GM21723 (cell line): ENCODE measurements around the gene GCNT4.
A peak's percentile ranks its signal among the peaks of the same experiment; 100 is the strongest.
"Not testable (repeated sequence)": the region's sequence is repeated elsewhere in the genome, so short reads cannot be mapped to it uniquely, and the experiment has no call there.

Experiments used
- ATAC-seq: cut with Tn5 transposase; IDR thresholded peaks from one replicate; pipeline ENCODE4 v1.9.1; 2021; ENCODE audit warnings: mild to moderate bottlenecking, moderate library complexity; ENCODE audit not compliant: unreplicated experiment

The GCNT4 gene, protein sequence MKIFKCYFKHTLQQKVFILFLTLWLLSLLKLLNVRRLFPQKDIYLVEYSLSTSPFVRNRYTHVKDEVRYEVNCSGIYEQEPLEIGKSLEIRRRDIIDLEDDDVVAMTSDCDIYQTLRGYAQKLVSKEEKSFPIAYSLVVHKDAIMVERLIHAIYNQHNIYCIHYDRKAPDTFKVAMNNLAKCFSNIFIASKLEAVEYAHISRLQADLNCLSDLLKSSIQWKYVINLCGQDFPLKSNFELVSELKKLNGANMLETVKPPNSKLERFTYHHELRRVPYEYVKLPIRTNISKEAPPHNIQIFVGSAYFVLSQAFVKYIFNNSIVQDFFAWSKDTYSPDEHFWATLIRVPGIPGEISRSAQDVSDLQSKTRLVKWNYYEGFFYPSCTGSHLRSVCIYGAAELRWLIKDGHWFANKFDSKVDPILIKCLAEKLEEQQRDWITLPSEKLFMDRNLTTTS

DNA sequence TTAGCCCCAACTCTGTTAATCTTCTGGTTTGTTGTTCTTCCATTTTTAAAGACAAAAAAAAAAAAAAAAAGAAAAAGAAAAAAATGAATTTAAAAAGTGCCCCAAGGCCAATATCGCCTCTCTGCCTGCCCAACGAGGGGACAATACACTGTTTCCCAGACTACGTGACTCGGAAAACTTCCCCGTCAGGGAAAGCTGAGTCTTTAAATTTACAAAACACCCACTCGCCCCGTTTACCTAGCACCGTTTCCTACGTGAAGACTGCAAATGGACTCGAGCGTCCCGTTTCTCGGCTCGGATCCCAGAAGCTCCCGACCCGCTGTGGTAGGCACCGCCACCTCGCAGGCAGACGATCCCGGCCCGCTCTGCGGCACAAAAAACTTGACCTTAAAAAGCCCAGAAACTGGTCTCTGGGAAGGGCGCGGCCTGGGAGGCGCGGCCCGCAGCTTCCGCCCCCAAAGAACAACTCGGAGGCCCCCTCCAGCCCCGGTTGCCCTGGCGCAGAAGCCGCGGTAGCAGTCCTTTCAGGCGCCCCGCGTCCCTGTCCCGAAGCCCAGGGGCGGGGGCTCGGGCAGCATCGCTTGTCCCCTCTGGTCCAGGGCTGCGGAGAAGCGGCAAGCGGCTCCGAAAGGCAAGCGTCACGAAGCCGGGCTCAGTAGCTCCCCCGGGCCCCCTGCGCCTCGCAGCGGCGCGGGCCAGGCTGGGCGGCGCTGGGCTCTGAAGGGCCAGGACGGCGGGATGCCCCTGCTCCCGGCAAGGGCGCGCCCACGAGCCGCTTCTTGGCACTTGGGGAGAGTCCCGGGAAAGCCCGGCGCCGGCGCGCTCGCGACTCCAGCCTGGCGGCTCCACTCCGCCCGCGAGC, at the start of gene GCNT4:
GCNT4 (minus strand) TSS at position 367 of the 862 bp plus-strand sequence. CDS start 22,521 bp downstream, outside the sequence.
- peak; percentile 32 for ATAC-seq

DNA sequence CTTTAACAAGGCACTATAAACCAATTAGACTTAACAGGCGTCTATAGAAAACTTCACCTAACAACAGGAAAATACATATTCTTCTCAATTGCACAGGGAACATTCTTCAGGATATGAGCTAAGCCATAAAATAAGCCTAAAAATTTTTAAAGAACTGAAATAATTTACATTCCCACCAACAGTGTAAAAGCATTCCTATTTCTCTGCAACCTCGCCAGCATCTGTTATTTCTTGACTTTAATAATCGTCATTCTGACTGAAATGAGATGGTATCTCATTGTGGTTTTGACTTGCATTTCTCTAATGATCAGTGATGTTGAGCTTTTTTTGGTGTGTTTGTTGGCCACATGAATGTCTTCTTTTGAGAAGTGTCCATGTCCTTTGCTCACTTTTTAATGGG, 43.6 kb upstream of the GCNT4 start:
- ATAC-seq = not testable (repeated sequence)

DNA sequence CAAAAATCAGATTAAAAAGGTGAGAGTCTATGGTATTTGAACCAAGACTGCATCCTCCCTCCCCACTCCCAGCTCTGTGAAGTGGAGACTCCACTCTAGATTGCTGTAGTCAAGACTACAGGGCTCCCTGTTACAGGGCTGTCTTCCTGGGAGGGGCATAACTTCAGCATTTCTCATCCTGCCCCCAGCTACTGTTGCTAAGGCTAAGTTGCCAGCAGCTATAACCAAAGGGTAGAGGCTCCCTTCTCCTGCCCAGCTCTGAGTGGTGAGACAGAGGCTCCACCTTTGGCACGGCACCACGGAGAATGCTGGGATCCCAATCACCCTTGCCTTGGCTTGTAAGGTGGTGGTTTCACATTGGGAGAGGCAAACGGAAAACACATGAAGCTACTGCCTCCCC, 39.2 kb upstream of the GCNT4 start:
- ATAC-seq = no peak

DNA sequence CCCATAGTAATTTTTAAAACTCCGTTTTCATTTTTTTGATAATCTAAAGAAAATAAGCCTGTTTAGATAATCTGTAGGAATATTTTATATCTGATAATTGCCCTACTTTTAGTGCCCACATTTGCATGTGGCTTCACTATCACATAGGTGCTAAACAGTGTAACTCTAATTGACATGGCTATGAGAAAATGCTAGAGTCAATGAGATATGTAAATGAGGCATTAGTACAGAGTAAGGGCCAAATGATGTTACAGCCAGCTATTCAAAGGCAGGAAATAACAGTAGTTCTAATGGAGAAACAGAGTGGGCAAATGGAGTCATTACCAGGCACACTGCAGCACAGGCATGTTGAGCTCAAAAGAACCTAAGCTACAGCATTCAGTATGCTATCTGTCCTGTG, 37.3 kb upstream of the GCNT4 start:
- ATAC-seq = no peak

DNA sequence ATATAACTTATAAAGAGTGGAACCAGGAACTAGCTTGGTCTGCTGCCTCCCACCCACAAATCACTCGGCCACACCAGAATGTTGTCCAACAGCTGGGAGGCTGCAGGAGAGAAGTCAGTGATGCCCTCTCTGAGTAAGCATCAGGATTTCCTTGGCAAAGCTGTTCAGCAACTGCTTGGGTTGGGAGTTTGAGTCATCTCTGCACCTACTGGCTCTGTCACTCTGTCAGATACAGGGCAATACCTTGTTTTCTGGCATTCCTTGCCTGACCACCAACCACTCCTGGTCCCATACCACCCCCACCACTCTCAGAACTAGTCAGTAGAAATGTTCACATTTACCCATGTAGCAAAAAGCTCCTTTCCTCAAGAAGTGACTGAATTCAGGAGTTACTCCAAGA, 36.8 kb upstream of the GCNT4 start:
- ATAC-seq = no peak

DNA sequence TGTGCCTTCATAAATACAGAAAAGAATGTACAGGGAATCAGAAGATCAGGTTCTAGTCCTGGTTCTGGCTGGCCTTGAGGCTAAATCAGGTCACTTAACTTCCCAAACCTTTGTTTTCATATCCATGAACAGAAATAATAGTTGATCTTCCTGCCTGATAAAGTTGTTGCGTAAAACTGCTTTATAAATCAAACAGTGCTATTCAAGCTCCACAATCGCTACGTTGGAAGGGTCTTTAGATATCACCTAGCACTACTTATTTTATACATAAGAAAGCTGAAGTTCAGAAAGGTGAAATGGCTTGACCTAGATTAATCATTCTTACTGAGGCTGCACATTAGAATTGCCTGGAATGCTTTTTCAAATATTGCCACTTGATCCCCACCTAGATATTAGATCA, 36.3 kb upstream of the GCNT4 start:
- ATAC-seq = no peak

DNA sequence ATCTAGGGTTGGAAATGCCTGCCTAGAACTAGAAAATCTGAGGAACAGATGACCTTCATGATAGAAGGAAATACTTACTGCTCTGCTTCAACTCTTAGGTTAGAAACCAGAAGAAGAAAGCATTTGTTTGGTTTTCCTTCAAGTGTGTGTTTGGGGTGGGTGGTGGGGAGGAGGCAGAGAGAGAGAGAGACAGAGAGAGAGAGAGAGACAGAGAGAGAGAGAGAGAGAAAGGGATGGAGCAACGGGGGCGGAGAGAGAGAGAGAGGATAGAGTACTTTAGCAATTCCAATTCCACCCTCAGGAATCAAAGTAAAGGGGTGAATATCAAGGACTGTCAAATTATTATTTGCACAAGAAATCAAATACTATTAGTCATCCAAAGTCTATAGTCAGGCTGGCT, 29.2 kb upstream of the GCNT4 start:
- no peak for ATAC-seq

DNA sequence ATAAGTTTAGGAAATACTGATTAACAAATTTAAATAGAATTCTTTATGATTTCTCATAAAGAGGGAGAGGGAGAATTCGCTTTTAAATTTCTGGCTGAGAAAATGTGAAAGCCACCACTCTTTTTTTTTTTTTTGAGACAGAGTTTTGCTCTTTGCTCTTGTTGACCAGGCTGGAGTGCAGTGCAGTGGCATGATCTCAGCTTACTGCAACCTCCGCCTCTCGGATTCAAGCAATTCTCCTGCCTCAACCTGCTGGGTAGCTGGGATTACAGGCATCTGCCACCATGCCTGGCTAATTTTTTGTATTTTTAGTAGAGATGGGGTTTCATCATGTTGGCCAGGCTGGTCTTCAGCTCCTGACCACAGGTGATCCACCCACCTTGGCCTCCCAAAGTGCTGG, 27.0 kb upstream of the GCNT4 start:
- ATAC-seq = not testable (repeated sequence)

DNA sequence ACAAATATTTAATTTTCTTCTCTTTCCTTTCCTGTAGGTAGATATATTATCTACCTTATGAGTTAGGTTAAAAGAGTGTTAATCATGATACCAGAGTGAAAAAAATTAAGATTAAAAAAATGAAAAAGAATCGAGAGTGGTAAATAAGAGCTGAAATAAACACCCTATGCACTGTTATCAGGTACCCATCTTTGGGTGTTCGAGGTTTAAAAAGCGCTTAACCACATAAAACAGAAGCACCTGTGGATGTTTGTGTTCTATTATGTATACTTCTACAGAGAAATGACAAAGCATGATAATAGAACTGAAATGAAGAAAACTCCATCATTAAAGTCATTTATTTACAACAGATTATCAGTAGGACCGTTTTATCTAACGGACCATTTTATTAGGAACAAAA, 25.7 kb upstream of the GCNT4 start:
- no peak for ATAC-seq

DNA sequence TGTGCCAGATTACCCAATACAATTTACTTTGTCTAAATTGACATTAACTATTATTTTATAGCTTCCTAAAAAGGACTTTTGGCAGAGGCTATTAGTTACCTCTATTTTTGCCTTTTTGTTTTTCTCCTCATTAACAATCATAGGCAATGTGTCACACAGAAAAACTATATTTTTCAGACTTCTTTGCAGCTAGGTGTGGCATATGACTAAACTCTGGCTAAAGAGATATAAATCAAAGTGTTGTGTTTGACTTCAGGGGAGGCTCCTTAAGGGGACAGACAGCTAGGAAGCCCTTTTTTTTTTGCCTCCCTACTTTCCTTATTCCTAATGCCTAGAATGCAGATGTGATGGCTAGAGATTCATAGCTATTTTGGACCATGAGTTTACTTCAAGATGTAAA, 19.7 kb upstream of the GCNT4 start:
- ATAC-seq = no peak

DNA sequence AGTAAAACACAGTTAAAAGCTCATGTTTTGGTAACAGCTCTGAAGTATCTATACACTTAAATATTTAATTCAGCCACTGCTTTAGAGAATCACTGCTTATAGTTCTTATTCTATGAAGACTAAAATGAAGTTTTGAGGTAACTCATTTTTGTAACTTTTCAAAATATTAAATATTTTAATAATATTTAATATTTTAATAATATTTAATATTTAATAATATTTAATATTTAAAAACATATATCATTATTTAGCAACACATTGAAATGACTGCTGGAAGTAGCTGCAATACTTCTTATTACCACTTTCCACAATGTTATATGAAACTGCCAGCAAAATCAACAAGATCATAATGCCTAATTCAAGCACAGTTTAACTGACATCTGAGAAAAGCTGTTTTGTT, 18.7 kb upstream of the GCNT4 start:
- no peak for ATAC-seq

DNA sequence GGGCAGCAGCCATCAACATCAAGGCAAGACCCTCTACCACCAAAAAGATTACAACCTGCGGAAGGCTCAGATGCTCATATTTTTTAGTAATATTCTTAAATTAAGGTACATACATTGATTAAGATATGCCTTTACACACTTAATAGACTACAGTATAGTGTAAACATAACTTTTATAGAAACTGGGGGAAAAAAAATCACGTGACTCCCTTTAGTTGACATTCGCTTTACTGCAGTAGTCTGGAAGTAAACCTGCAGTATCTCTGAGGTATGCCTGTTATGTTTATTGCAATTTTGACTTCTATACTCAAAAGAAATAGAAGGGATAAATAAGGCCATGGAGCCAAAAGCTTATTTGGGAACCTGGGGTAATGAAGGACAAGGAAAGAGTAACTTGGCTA, 15.1 kb upstream of the GCNT4 start:
- ATAC-seq = no peak

DNA sequence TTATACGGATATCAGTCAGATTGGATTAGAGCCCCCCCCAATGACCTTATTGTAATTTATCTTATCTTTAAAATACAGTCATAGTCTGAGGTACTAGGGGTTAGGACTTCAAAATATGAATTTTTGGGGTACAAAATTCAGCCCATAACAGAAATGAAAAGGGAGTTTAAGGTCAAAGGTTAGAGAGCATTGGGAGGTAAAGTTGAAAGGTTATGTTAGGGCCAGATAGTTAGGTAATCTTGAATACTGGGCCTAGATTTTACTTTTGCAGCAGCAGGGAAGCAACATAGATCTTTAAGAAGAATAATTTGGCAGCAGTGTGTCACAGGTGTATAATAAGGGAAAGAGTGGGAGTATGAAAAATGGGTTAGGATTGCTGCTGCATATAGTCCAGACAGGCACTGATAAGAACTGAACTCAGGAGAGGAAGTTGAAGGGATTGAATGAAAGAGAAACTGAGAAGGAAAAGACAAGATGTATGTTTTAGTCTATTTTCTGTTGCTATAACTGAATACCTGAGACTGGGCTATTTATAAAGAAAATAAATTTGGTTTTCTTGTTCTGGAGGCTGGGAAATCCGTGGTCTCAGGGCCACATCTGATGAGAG, 10.7 kb upstream of the GCNT4 start:
- peak; percentile 69 for ATAC-seq

DNA sequence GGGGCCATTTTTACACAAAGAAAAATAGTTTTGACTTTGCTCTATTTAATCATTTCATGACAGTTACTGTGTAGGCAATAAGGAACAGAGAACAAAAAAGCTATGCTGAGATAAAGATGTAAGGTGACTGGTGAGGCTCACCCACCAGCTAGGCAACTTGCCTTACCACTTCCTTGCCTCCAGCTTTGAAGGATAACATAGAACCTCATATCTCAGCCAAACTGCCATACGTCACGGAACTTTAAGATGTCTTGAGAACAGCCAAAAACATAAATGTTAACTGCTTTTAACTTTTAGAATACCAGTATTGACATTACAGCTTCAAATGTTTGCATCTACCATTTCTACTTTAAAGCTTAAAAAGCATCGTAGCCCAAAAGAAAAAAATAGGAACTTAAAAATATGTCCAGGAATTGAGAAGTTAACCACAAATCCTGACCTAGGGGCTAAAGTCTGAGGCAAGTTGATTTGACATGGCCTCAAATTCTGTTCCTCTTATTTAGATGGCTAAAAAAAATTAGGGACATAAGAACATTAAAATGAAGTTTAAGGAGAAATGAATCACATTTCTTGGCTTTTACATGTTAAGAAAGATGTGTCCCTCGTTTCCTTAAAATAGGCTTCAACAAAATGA, 7.7 kb upstream of the GCNT4 start:
- ATAC-seq = no peak

DNA sequence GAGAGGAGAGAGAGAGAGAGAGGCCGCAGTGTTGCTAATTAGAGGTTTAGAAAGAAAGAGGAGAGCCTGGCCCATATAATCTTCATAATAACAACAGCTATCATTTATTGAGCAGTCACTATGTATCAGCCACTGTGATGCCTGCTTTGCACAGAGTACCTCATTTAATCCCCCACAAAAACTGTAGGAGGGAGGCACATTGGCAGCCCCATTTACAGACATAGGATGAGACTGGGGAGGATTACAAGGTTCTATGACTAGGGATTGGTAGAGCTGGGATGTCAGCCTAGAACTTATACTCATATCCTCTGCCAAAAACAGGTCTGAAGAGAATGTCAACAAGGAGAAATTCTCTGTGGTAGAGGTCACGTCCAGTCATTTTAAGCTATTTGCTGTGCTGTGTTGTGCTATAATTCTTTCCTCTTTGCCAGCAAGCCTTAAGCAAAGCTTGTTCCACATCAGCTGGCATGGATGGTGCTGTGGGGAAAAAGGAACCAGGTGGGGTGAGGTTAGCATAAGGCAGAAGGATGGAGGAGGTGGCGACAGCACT, 6.7 kb upstream of the GCNT4 start:
- ATAC-seq = no peak

DNA sequence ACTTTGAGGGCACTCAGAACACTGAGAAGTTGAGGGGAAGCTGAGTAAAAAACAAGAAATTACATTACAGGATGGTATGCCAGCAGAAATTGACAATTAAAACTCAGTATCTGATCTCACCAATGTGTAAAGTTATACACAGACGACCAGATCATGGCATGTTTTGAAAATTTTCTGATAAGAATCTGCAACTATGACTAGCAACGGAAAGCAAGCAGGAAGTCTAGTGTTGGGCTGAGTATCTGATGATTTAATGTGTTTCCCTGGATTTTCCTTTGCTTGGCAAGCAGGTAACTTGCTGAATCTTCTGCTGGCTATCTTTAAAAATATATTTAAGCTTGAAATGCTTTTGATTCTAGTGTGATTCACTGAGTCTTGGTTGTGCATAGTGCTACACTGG, 5.2 kb upstream of the GCNT4 start:
- ATAC-seq = no peak

DNA sequence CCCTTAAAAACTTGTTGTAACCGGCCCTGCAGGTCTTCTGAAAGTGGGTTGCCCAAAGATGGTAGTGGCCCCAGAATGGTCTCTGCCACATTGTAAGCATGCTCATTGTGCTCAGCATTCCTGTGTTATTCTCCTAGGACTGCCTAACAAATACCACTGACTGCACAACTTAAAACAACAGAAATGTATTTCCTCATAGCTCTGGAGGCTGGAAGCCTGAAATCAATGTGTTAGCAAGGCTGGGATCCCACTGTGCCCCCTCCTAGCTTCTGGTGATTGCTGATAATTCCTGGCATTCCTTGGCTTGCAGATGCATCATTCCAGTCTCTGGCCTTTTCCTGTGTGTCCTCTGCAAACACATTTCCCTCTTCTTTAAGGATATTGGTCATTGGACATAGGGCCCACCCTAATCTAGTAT, 3.4 kb upstream of the GCNT4 start:
- no peak for ATAC-seq

DNA sequence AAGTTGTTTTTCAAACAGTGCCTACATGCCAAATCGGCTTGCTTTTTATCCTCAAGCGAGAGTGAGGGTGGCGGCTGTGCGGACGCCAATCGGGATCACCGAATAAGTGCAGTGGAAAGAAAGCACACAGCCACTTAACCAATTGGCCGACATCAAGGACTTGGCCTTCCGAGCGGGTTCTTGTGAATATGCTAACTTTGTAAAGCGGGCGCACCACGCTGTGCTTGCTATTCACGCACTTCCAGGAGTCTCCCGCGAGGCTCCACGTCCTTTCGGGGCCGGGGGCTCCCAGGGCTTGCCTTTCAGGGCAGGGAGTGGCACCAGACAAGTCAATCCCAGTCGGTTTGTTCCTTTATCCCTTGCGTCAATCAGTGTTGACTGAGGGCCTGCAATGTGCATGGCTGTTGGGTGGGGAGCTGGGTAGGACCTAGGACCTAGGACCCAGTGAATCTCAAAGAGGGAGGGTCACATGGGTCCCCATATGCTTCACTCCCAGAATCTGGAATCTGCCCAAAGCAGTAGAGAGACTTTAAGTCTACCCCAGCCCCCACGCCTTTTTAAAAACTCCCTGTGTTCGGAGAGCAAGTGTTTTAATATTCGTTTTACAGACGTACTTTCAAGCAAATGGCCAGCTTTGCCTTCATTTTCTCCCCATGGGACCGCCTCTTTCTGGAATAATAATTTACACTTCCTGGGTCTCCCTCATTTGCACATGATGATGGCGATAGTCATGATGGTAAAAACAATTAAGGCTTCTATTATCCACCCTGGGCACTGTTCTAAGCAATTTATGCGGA, 2.0 kb upstream of the GCNT4 start:
- ATAC-seq = no peak

DNA sequence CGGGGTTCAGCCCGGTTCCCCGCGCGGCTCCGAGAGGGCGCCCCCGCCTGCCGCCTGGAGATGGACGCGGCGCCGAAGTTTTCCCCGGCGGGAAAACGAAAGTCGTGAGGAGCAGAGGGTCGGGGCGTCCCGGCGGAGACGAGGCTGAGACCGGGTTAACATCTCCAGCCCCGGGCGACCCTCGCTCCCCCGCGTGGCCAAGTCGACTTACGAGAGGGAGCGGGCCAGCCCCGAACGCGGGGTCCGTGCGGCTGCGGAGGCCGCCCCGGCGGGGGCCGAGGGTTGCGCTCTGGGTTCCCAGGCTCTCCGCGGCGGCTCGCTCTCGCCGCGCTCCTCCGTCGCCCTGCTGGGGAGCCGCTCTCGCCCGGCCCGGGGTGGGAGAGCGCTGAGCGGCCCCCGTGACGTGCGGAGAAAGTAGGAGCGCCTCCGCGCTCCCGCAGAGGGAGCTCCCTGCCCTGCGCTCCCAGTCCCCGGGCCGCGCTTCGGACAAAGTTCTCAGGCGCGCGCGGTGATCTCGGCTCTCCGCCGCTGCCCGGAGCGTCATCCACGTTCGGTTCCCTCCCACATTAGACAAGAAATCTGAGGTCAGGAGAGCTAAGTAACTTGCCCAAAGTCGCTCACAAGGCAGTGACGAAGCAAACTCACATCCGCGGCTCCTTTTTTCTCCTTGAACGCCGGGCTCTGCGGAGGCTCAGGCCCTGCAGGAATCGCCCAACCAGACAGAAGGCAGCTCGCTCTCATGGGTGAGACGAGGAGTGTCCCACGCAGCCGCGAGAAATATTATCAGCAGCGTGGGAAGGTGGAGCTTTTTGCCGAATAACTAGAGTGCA, 1.2 kb upstream of the GCNT4 start:
- ATAC-seq = peak; percentile 34
